Trophoblast cell (in vitro differentiated cells and primary cell): ENCODE data around the gene DNMT3B.

ENCODE experiments used
- DNase-seq, 2 donors: peaks; one replicate each; pipeline ENCODE4 v3.0.0-alpha.2; 2016
- H2AFZ ChIP-seq: 2 replicates; pipeline ENCODE4 v1.6.1; 2013; ENCODE audit warnings: low read length, moderate library complexity, mild to moderate bottlenecking; ENCODE audit not compliant: insufficient read depth, poor library complexity
- H2AK5ac ChIP-seq: 2 replicates; pipeline ENCODE4 v1.6.1; 2013; ENCODE audit warnings: mild to moderate bottlenecking, low read length
- H2BK120ac ChIP-seq: 2 replicates; pipeline ENCODE4 v1.6.1; 2013; ENCODE audit warnings: low read length, mild to moderate bottlenecking, moderate library complexity; ENCODE audit not compliant: insufficient read depth, poor library complexity
- H2BK12ac ChIP-seq: 2 replicates; pipeline ENCODE4 v1.6.1; 2013; ENCODE audit warnings: mild to moderate bottlenecking, low read length, moderate library complexity
- H2BK5ac ChIP-seq: 2 replicates; pipeline ENCODE4 v1.6.1; 2013; ENCODE audit warnings: low read length, low read depth, moderate library complexity, mild to moderate bottlenecking; ENCODE audit not compliant: poor library complexity
- H3K14ac ChIP-seq: 2 replicates; pipeline ENCODE4 v1.6.1; 2013; ENCODE audit warnings: mild to moderate bottlenecking, low read length
- H3K18ac ChIP-seq: 2 replicates; pipeline ENCODE4 v1.6.1; 2013; ENCODE audit warnings: mild to moderate bottlenecking, low read length
- H3K23ac ChIP-seq: 2 replicates; pipeline ENCODE4 v1.6.1; 2013; ENCODE audit warnings: low read length
- H3K27ac ChIP-seq: 2 replicates; pipeline ENCODE4 v1.5.1; 2013; ENCODE audit warnings: low read depth, mild to moderate bottlenecking, inconsistent platforms, low read length, moderate library complexity
- H3K27me3 ChIP-seq: 2 replicates; pipeline ENCODE4 v1.6.1; 2013; ENCODE audit warnings: inconsistent platforms, mild to moderate bottlenecking, low read length, moderate library complexity; ENCODE audit not compliant: insufficient read depth
- H3K36me3 ChIP-seq, 2 experiments: 1 replicate in 1 of 2; 2 replicates in 1 of 2; pipeline ENCODE4 v1.6.1; 2013; ENCODE audit warnings: low read length in 2 of 2, mild to moderate bottlenecking in 2 of 2, moderate library complexity in 1 of 2; ENCODE audit not compliant: insufficient read depth in 2 of 2, control insufficient read depth in 1 of 2
- H3K4ac ChIP-seq: 2 replicates; pipeline ENCODE4 v1.6.1; 2013; ENCODE audit warnings: low read depth, mild to moderate bottlenecking, low read length, moderate library complexity
- H3K4me1 ChIP-seq, 2 experiments: 1 replicate in 1 of 2; 2 replicates in 1 of 2; pipeline ENCODE4 v1.6.1; 2013; ENCODE audit warnings: low read length in 2 of 2, mild to moderate bottlenecking in 2 of 2, moderate library complexity in 1 of 2; ENCODE audit not compliant: insufficient read depth in 2 of 2, control insufficient read depth in 1 of 2
- H3K4me2 ChIP-seq: 2 replicates; pipeline ENCODE4 v1.6.1; 2013; ENCODE audit warnings: inconsistent platforms, mild to moderate bottlenecking, low read length, moderate library complexity
- H3K4me3 ChIP-seq: 2 replicates; pipeline ENCODE4 v1.5.1; 2013; ENCODE audit warnings: mild to moderate bottlenecking, low read depth, low read length, inconsistent platforms
- H3K79me1 ChIP-seq: one replicate; pipeline ENCODE4 v1.6.1; 2013; ENCODE audit warnings: low read length
- H3K79me2 ChIP-seq: 2 replicates; pipeline ENCODE4 v1.6.1; 2013; ENCODE audit warnings: low read length, mild to moderate bottlenecking; ENCODE audit not compliant: control insufficient read depth, insufficient read depth, poor library complexity
- H3K9ac ChIP-seq: 2 replicates; pipeline ENCODE4 v1.6.1; 2013; ENCODE audit warnings: mild to moderate bottlenecking, low read length
- H3K9me3 ChIP-seq: 2 replicates; pipeline ENCODE4 v1.6.1; 2013; ENCODE audit warnings: low read depth, mild to moderate bottlenecking, control low read depth, inconsistent platforms, low read length; ENCODE audit not compliant: insufficient read depth
- H4K12ac ChIP-seq: 2 replicates; pipeline ENCODE4 v1.6.1; 2013; ENCODE audit warnings: low read depth, mild to moderate bottlenecking, low read length, moderate library complexity
- H4K8ac ChIP-seq: 2 replicates; pipeline ENCODE4 v1.6.1; 2013; ENCODE audit warnings: low read depth, mild to moderate bottlenecking, low read length, moderate library complexity
- H4K91ac ChIP-seq: one replicate; pipeline ENCODE4 v1.6.1; 2013; ENCODE audit warnings: low read depth, mild to moderate bottlenecking, low read length, moderate library complexity
- WGBS: extraction: QIAGEN DNeasy Blood & Tissue Kit; methylation state at CpG from one replicate; pipeline ENCODE4 v1.1.7; 2013; ENCODE audit warnings: missing lambda C conversion rate; ENCODE audit not compliant: insufficient read length, insufficient coverage; ENCODE audit errors: extremely low coverage; 5-methylcytosine and 5-hydroxymethylcytosine counted together

The DNMT3B gene

DNA sequence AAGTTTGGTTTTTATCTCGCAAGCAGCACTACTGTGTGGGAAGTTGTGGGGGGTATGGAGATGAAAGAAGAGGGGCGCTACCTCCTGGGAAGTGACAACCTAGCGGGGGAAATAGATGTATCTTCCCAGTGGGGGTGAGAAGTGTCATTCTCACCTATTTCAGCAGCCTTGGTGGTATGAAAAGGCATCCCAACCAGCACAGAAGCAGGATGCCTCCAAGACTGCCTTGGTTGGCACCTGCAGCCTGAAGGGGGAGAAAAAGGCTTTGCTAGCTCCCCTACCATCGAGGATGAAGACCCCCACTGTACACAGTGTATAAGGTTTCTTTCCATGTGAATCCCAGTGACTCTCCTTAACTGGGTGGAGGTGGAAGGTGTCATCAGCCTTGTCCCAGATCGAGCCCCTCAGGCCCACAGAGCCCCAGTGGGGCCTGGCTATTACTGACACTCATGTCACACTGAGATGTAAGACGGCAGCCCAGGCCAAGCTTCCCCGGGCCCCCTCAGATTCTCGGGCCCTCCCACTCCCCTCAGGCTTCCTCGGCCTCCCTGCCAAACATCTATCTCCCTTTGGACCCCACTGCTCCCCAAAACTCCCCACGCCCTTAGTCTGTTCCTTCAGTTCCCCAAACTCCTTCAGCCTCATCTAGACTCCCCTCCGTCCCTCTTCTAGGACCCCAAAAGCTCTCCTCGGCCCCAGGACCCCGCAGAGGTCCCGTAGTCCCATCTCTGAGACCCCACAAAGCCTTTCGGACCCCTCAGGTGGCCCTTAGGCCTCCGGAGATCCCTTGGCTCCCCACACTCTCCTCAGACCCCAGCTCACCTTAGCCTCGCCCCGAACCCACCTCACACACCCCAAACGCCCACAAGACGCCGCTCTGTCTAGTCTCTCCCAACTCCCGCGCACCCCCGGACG lies 19.6 kb upstream of the DNMT3B start:
- Histone ChIP-seq H3K4me2 (peak overlapping the region; percentile 87), H3K23ac (peak overlapping the region; percentile 50), H4K12ac (peak overlapping the region; percentile 99), H3K14ac (peak overlapping the region; percentile 97), H3K4ac (peak overlapping the region; percentile 100), H2BK120ac (peak overlapping the region; percentile 97), H3K27me3 (no peaks in the 10 kb centered on the region), H3K79me1 (peaks cover 21% of the 10 kb centered on the region), H2AK5ac (peak overlapping the region; percentile 94), H2BK12ac (peak overlapping the region; percentile 78), H3K9ac (peak overlapping the region; percentile 90), H3K27ac (peak overlapping the region; percentile 62), H3K9me3 (no peaks in the 10 kb centered on the region), H2BK5ac (peak overlapping the region; percentile 80), H2AFZ (peak overlapping the region; percentile 98), H3K36me3 (no peaks in the 10 kb centered on the region), H3K4me3 (peak overlapping the region; percentile 87), H3K18ac (peak overlapping the region; percentile 88), H3K4me1 (peaks cover 17 to 23% of the 10 kb centered on the region in 2 experiments), H4K8ac (peak overlapping the region; percentile 95), H4K91ac (peak overlapping the region; percentile 98), H3K79me2 (peaks cover 12% of the 10 kb centered on the region)
- WGBS, result no CpG with 5 or more reads among the region's 25 CpGs
- no peak for DNase-seq

DNA sequence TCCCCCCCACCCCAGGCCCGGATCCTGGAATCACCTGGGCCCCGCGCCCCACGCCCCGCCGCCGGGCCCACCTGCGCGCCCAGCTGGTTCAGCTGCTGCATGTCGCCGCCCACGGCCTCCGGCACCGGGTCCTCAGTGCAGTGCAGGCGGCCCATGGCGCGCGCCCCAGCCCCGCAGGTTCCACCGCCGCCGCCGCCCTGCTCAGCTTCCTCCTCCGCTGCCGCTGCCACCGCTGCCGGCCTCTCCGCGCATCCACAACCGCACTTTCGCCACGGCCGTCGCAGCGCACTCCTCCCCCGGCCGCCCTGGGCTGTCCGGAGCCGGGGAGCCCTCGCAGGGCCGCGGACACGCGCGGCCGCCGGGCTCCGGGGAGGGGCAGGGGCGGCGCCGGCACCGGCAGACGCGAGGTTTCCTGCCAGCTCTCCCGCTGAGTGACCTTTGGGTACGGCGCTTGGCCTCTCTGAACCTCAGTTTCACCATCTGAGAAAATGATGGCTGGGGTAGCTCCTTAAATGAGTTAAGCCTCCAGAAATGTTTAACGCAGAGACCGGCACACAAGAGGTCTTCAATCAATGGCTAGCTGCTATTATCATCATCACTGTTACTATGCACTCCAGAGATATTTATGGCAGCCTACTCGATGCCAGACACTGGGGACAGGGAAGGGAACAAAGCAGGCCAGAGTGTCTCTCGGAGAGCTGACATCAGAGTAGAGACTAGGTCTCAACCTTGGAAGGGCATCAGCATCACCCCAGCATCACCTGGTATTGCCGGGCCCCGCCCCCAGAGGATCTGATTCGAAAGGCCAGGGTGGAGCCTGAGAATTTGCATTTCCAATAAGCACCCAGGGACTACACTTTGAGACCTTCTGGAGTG lies 18.7 kb upstream of the DNMT3B start, which contains the start of gene COMMD7:
Gene COMMD7 (minus strand): TSS at position 231 of the 876 bp plus-strand sequence. CDS start 76 bp downstream, at position 155.
- Histone ChIP-seq H3K4ac (peak within 1 kb of the TSS; percentile 100), H3K79me2 (peaks cover 12% of the 10 kb centered on the region), H3K79me1 (peaks cover 21% of the 10 kb centered on the region), H3K4me1 (peaks cover 14 to 23% of the 10 kb centered on the region in 2 experiments), H2BK5ac (peak within 1 kb of the TSS; percentile 80), H3K9ac (peak within 1 kb of the TSS; percentile 90), H3K4me3 (peak within 1 kb of the TSS; percentile 87), H2AFZ (peak within 1 kb of the TSS; percentile 98), H2BK12ac (peak within 1 kb of the TSS; percentile 78), H3K4me2 (peak within 1 kb of the TSS; percentile 87), H2AK5ac (peak within 1 kb of the TSS; percentile 94), H3K9me3 (no peaks in the 10 kb centered on the region), H3K27me3 (no peaks in the 10 kb centered on the region), H3K27ac (peak within 1 kb of the TSS; percentile 62), H3K23ac (peak within 1 kb of the TSS; percentile 50), H2BK120ac (peak within 1 kb of the TSS; percentile 97), H4K12ac (peak within 1 kb of the TSS; percentile 99), H3K36me3 (no peaks in the 10 kb centered on the region), H4K8ac (peak within 1 kb of the TSS; percentile 95), H3K18ac (peak within 1 kb of the TSS; percentile 88), H3K14ac (peak within 1 kb of the TSS; percentile 97), H4K91ac (peak within 1 kb of the TSS; percentile 98)
- peak; percentile 58 to 81 for DNase-seq
- no CpG with 5 or more reads among the region's 64 CpGs for WGBS

- Histone ChIP-seq H3K4me3 (no peak overlapping the region), H3K4ac (no peak overlapping the region), H2BK5ac (no peak overlapping the region), H3K79me2 (no peaks in the 10 kb centered on the region), H2BK120ac (no peak overlapping the region), H3K4me2 (no peak overlapping the region), H3K14ac (no peak overlapping the region), H2AK5ac (no peak overlapping the region), H3K27me3 (no peaks in the 10 kb centered on the region), H3K79me1 (peaks cover 5% of the 10 kb centered on the region), H3K23ac (no peak overlapping the region), H4K91ac (no peak overlapping the region), H3K36me3 (no peaks in the 10 kb centered on the region), H4K12ac (no peak overlapping the region), H2BK12ac (no peak overlapping the region), H3K18ac (no peak overlapping the region), H4K8ac (peak overlapping the region; percentile 21), H3K9ac (no peak overlapping the region), H3K27ac (no peak overlapping the region), H3K4me1 (peaks cover 2 to 3% of the 10 kb centered on the region in 2 experiments), H2AFZ (peak overlapping the region; percentile 11), H3K9me3 (no peaks in the 10 kb centered on the region)
- no peak for DNase-seq
- no CpG with 5 or more reads among the region's 11 CpGs for WGBS
Observed at GRCh38 chr20:32749914-32750637, 12.1 kb upstream of the DNMT3B start.

- Histone ChIP-seq H2BK12ac (no peak overlapping the region), H3K4me1 (peaks cover 0 to 2% of the 10 kb centered on the region in 2 experiments), H2AFZ (no peak overlapping the region), H3K4me2 (no peak overlapping the region), H3K27ac (no peak overlapping the region), H3K14ac (no peak overlapping the region), H4K12ac (no peak overlapping the region), H3K4me3 (no peak overlapping the region), H3K18ac (no peak overlapping the region), H3K79me1 (no peaks in the 10 kb centered on the region), H4K8ac (no peak overlapping the region), H4K91ac (no peak overlapping the region), H2AK5ac (no peak overlapping the region), H3K4ac (no peak overlapping the region), H3K9ac (no peak overlapping the region), H3K27me3 (no peaks in the 10 kb centered on the region), H2BK120ac (no peak overlapping the region), H3K23ac (no peak overlapping the region), H3K36me3 (no peaks in the 10 kb centered on the region), H3K9me3 (no peaks in the 10 kb centered on the region), H3K79me2 (no peaks in the 10 kb centered on the region), H2BK5ac (no peak overlapping the region)
- DNase-seq, result no peak
Observed at GRCh38 chr20:32751293-32751692, 10.9 kb upstream of the DNMT3B start.
